ENCODE results near the gene TNFAIP8.

The TNFAIP8 gene

DNA sequence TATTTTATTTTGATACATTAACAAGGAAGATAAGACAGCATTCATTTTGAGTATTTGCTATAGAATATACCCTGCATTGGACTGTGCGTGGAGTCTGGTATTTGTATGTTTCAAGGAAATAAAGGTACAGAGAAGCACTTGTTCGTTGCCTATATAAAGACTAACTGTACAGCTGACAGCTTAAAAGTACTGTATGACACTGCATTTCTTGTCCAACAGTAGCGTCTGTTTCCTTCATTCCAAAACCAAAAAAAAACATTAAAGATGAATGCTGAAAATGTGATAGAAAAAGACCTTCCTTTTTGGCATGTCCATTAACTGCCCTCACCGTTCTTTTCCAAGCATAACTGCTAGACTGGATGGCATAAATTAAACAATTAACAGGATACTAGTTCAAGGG, 15.3 kb downstream of the TNFAIP8 start:
- FAIRE-seq, result no peak

DNA sequence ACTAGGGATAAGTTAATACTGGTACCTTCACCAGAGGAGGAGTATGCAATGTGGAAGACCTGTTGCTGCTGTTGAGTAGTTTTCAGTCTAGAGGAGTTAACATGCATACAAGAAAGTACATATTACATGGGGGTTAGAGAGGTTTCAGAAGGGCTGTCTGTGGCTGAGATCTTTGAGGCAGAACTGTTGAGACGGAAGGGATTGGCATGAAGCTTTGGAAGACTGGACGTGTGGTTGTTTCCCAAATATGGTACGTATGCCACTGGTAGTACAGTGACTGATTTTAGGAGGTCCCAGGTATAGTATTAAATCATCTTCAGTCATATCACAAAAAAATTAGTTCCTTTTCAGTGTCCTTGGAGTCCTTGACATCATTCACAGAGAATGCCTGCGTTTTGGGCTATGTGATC, 17.6 kb downstream of the TNFAIP8 start:
- FAIRE-seq, result no peak

DNA sequence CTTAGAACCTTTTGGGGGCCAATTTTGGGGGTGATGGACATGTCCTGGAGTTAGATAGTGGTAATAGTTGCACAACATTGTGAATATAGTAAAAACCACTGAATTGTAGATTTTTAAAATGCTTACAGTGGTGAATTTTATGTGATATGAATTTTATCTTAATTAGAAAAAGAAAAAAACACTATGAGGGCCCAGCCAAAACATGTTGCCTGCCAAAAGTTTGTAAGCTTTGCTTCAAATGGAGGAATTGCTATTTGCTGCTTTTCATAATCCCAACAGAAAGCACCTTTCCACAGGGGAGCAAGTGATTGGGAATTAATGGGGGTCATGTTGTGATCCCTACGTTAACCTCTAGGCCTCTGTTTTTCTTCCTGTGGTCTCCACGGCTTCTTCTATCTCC, 19.1 kb downstream of the TNFAIP8 start:
- no peak for FAIRE-seq

DNA sequence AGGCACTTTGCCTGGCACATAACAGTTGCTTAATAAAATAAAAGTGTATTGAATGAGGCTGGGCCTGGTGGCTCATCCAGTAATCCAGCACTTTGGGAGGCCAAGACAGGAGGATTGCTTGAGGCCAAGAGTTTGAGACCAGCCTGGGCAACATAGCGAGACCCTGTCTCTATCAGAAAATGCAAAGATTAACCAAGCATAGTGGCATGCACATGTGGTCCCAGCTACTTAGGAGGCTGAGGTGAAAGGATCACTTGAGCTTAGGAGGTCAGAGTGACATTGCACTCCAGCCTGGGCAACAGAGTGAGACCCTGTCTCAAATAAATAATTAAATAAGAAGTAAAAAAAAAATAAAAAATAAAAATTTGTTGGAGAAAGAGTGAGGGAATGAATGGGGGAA, 21.2 kb downstream of the TNFAIP8 start:
- FAIRE-seq, result no peak

DNA sequence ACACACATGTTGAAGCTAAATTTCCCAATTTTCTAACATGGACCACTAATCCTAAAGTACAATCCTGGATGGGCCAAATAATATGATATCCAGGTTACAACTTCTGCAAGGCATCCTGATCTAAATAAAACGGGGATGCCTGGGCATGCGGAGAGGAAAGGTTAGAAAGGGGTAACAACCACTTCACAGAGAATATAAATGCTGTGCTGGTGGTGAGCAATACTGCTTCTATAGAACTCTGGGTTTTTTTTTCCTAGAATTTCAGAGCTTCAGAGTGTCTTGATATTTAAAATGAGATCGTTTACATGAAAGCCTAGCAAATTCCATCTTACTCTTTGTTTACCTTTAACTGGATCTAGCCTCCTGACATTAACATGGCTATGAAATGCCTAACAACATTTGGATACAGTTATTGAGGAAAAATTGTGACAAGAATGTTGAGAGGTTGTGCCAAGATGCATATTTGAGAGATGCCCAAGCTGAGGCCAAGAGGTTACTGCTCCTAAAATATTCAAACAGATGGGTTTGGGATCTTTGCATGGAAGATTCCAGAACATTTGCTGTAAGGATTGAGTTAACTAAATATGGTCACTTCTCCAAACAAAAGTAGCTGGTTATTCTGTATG, 22.4 kb downstream of the TNFAIP8 start:
- no peak for FAIRE-seq

DNA sequence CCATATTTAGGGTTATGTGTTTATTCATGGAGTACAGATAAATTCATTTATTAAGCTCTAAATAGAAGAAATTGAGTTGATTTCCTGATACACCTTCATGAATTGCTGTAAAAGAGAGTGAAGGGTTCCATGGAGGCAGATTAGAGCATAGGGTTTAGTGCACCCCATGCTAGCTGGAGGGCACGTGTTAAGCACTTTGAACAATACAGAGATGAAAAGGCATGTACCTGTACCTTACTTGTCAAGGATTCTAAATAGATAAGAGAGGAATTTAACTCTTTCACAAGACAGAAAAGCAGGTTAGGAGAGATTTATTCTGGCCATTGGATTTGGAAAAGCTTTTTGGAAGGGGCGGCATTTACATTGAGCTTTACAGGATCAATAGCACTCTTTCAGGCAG, 23.3 kb downstream of the TNFAIP8 start:
- no peak for FAIRE-seq

DNA sequence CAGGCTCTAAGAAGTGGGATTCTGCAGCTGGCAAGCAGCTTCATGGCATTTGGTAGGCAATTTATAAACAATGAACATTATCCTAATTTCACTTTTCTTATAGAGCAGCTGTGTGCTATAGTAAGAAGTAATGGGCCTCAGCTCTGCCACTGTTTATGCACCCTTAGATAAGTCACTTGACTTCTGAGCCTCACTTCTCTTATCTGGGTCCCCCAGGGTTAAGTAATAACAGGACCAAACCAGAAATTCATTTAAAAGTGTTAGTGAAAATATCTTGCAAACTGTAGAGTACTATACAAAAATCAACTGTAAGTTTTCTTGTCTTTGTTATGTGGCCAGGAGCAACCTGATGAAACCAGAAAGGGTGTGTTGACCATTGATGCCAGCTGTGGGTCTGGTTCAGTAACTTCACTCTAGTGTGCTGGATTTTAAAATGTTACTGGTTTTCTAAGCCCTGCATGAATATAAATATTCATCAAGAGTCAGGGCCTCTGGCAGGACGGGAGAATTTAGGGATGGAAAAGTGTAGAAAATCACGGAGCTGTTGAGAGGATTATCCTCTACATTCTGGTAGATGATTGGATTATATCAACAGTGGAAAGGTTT, 24.2 kb downstream of the TNFAIP8 start:
- no peak for FAIRE-seq

DNA sequence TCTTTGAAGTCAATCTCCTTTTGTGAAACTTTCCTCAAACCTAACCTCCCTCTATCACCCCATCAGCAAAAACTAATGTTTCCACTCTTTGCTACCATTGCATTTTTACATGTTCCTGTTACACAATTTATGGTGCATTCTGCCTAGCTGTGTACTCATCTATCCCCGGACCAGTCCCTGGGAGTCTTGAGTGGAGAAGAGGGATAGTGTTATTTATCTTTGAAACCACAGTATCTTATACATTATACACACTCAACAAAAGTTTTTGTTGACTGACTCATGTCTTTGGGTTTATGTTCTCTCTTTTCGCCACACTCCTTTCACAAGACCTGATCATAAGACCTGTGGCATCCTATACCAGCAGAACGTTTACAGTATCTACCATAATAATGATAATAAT, 26.4 kb downstream of the TNFAIP8 start:
- no peak for FAIRE-seq

DNA sequence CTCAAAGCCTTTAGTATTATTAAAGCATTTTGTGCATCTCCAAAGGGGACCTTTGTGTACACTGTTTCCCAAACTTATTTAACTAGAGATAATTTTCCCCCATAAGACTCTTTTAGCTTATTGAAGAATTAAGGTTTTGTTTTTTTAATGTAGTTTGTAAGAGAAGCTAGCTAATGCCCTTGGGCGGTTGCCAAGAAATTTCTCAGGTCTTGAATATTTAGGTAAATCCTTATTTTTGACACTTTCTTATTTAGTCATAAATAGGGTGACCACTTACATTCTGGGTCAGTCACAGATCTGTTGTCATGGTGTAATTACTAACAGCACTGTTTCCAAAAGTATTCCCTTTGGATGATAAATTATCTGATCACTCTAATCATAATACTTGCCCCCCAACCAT, 27.2 kb downstream of the TNFAIP8 start:
- no peak for FAIRE-seq

DNA sequence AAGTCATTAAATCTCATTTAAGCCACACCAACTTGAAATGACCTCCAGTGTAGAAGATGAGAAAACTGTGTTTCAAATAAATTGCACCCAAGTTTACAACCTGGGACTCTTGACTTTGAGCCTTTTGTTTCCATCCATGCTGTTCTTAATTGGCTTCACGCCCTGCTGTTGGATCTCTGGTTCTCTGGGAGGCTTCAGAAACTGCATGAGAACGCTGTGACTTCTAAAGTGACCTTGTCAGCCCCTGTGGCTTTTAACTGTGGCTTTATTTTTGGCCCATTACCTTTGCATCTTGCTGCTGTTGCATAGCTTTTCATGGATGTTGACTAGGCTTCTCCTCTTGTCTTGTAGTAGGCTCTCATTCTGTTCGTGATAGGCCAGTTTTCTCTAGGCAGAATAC, 29.3 kb downstream of the TNFAIP8 start:
- FAIRE-seq, result no peak

DNA sequence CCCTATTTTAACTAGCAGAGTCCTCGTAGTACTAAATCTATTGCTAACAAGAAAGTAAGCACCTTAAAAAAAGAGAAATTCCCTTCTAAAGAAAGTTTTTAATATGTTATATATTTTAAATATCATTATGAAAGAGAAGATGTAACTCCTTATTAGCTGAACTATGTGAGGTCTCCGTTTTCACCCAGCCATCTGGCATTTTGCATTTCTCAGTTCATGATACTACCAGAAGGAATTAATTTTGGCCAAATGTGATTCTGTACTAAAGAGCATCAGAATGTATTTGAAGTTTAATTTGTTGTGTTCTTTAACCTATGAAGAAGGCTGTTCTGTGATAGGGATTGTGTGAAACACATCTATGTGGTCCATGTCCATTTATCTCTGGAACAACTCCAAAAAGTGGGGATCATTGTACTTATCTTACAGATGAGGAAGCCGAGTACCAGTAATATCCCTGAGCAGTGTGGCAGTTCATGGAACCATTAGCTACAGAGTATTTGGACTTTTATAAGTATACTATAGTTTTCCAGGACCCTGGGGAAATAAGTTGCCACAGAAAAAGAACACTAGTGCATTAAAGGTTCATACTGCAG, 29.8 kb downstream of the TNFAIP8 start:
- peak; percentile 23 for FAIRE-seq

DNA sequence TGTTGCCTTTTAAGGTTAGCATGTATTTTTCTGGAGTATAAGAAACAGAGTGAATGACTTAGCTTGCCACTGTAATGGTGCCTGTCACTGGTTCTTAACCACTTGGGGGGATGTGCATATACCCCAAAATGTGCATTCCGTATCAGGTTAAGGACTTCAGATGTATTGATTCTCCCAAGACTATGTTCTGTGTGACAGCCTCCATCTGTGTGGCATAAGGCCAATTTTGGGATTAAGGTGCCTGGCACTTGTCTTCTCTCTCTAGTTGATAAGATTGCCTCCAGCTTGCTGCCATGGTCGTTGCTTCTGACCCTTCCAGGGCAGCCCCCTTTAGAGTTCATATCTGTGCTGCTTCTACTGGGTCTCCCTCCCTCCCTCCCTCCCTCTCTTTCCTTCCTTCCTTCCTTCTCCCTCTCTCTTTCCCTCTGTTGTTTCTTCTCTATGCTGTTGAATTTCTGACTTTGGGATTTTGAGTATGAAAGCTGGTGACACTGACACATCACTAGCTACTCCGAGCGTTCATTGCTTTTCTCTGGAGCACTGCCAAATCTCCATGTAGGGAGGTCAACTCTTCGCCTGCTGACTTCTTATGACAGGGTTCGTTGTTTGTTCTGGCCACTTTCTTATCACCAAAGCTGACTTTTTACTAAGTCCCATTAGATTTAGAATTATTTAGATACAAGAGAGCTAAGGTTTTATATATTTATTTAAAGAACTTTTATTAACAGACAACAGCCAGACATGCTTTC, 31.0 kb downstream of the TNFAIP8 start:
- FAIRE-seq, result no peak

DNA sequence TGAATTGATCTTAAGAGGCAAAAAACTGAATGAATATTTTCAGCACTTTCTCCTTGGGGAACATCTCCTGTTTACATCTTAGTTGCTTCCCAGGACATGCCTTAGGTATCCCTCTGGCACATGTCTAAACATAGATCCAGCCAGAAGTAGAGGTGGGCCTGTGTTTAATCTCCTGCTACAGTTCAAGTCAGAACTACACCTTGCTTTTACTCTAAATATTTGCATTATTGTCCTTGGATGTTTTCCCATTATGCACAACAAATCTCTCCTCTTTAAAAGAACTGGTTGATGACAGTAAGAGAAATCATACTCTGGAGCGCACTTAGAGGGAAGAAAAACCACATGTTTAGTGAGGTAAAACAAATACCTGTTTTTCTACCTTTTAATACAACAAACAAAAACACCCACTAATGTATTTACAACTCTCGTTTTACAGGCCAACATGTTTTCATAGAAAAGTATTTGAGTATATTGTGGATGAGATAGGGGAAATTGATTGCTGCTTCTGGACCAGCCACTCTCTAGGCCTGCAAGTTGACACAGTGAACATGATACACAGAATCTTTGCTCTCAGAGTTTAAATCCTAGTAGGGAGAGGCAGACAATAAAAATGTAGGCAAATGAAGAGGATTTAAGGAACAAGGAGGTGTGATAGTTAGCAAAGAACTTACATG, 32.3 kb downstream of the TNFAIP8 start:
- no peak for FAIRE-seq

DNA sequence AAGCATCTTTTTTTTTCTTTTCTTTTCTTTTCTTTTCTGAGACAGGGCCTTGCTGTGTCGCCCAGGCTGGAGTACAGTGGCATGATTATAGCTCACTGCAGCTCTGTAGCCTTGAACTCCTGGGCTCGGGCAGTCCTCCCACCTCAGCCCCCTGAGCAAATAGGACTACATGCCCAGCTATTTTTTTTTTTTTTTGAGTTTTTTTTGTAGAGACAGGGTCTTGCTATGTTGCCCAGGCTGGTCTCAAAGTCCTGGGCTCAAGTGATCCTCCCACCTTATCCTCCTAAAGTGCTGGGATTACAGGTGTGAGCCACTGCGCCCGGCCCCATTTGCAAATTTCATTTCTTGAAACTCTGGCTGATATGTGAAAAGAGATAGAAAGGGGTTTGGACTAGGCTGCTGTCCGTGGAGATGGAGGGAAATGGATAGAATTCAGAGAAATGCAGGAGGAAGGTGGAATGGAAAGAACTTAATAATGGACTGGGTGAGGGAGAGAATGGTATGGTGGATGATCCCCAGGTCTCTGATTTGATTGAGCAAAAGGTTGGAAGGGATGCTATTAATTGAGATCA, 32.9 kb downstream of the TNFAIP8 start:
- FAIRE-seq, result no peak

DNA sequence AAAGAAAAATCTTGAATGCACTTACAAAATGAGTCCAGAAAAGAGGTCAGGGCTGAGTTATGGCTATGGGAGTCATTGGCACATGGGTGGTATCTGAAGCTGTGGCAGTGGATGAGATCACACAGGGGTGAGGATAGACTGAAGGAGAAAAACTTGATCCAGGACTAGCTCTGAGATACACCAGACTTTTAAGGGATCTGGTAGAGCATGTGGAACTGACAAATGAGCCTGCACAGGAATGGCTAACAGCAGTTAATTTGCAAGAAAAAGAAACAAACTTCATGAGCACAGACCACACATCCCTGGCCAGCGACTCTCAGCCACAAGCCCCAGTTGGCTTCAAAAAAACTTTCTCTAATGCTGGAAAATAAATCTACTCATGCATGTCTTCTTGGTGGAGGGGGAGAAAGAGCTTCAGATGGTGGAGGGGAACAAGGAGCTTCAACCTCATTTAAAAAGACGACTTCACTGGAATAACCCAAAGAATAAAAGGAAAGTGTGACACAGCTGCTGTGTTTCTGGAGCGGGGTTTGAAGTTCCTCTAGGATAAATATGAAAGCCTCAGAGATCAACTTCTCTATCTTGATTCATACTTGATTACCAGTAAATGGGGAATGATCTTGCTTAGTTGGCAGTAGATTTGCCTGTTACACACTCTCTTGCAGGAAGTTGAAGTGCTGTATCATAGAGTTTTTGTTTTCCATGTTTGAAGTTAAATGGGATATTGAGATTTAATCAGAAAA, 33.6 kb downstream of the TNFAIP8 start:
- FAIRE-seq, result no peak

DNA sequence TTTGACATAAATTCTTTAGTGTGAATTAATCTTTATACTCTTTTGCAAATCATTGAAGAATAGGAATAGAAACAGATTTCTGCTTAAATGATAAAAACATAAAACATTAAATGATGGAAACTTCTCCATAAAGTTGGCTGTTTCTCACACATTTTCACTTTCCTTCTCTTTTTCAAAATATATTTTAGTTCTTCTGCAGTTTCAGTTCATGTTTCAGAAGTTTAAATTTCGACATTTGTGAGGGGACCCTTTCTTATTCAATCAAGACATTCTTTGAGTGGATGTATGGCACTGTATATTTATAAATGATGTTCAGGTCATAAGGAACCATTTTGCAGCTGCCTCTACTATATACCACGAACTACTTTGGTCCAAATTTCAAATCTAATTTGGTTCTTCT, 34.6 kb downstream of the TNFAIP8 start:
- no peak for FAIRE-seq

DNA sequence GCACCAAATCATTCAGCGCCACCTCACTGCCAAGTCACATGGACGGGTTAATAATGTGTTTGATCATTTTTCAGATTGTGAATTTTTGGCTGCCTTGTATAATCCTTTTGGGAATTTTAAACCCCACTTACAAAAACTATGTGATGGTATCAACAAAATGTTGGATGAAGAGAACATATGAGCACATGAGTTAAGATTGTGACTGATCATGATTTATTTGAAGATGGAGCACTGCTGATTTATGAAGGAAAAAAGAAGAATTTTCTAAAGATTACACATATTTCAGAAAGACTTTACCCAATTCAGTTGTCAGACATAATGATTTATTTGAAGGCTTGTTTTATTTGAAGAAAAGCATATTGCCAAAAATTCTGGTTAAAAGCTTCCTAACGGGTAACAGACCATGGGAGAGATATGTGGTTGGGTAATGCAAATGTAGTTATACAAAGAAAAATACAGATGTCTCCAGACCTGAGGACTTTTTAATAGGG, 37.4 kb downstream of the TNFAIP8 start:
- FAIRE-seq, result no peak

DNA sequence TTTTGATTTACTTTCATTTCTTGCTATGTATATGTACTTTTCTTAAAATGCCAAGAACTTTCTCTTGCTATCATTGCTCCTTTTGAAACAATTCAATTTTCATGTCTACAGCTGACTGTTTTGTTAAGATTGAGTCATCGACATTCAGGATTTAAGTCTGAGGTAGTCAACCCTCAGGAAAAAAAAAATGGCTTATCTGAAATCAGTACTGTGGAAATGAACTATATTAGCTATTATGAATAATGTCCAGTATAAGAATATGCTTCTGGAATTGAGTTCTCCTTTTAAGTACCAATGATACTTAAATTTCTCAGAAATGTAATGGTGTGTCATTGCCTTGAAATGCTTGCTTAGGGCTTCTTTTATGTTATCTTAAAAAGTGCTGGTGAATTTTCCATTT, 37.9 kb downstream of the TNFAIP8 start:
- FAIRE-seq, result no peak

DNA sequence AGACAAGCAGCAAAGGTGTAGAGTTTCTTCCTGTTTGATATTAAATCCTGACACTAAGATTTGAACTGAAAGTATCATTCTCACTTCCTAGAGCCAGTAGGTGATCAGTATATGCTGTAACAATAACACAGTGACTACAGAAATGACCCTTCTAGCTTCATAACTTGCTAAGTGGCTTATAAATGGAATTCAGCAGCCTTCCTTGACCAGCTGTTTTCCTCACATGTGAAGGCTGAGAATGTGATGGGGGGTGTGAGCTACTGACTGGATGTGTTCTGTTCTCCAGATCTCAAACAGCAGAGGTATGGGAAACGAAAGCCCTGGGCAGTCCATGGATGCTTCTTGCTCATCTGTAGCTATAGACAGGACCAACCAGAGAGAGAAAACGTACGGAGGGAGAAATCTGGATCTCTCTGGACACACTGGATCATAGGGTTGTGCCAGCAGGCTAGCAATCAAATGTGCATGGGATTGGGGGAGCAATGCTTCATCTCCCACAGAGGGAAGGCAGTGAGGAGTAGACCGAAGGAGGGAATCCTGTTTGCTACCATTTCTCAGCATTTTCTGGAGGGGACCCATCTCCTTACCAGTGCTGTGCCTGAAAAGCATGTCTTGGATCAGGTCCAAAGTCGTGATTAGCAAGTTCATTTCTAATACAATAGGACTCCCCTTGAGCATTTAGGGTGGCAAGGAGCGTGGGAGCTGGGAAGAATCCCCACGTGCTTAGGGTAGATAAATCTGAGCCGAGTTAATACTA, 39.4 kb downstream of the TNFAIP8 start:
- FAIRE-seq, result no peak

DNA sequence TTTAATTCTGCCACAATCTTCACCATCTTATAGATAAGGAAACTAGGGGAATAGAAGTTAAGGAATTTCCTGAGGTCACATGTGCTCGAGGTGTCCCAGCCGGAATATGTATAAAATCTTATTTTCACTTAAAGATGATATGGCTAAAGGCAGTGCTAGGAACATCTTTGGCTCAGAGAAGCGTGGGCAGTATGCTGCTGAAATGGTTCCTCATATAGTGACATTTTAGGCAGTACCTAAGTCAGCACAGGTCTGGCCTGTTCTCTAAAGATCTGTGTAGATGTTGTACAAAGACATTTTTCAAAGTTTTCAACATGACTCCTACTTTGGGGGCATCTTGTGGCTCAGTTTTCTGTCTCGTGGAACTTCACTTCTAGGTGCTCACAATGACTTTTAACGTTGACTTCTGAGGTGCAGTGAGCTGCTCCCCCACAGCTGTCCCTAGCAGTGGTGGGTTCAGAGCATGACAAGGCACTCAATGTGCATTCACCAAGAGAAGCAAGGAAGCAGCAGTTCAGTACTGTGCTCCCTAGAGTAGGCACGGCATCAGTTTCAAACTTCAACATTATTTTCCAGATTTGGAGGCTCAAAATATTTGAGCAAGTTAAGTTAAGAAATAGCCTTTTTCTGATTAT, 40.3 kb downstream of the TNFAIP8 start:
- FAIRE-seq, result no peak

Data from endometrium (tissue), 2 donors.